ENCODE measurements around the gene GPC6.

The GPC6 gene

GRCh38 chr13:94390881-94391280 is 1164.3 kb downstream of the GPC6 start:
- no peaks in the 10 kb centered on the region for H3K27me3 ChIP-seq (replicated peaks)

GRCh38 chr13:94394723-94395122 is 1168.1 kb downstream of the GPC6 start:
- TF ChIP-seq, protein P1, sequence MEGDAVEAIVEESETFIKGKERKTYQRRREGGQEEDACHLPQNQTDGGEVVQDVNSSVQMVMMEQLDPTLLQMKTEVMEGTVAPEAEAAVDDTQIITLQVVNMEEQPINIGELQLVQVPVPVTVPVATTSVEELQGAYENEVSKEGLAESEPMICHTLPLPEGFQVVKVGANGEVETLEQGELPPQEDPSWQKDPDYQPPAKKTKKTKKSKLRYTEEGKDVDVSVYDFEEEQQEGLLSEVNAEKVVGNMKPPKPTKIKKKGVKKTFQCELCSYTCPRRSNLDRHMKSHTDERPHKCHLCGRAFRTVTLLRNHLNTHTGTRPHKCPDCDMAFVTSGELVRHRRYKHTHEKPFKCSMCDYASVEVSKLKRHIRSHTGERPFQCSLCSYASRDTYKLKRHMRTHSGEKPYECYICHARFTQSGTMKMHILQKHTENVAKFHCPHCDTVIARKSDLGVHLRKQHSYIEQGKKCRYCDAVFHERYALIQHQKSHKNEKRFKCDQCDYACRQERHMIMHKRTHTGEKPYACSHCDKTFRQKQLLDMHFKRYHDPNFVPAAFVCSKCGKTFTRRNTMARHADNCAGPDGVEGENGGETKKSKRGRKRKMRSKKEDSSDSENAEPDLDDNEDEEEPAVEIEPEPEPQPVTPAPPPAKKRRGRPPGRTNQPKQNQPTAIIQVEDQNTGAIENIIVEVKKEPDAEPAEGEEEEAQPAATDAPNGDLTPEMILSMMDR (IDR thresholded peaks at IDR 0.05; ENCODE audit: low read depth, low read length, missing control alignments), result no peak
- no peak for DNase-seq
- Histone ChIP-seq H3K27me3 (replicated peaks) (no peaks in the 10 kb centered on the region), H3K27ac (no peak overlapping the region), H3K36me3 (replicated peaks) (no peaks in the 10 kb centered on the region), H3K4me3 (ENCODE audit: low read depth, low read length) (no peak overlapping the region)
- in situ Hi-C loops (cut with HindIII; ENCODE audit: low pct_ligation_motif_present, low sequenced_read_pairs), result no loop called here

More at GRCh38 chr13:94390881-94391280, 1164.3 kb downstream of the GPC6 start:
- Histone ChIP-seq H3K4me3 (ENCODE audit: low read depth, low read length) (no peak overlapping the region), H3K36me3 (replicated peaks) (no peaks in the 10 kb centered on the region), H3K27ac (no peak overlapping the region)
- in situ Hi-C loops (cut with HindIII; ENCODE audit: low pct_ligation_motif_present, low sequenced_read_pairs), result no loop called here
- TF ChIP-seq, protein P1 (IDR thresholded peaks at IDR 0.05; ENCODE audit: low read depth, low read length, missing control alignments), result no peak
- no peak for DNase-seq

- in situ Hi-C loops (cut with HindIII; ENCODE audit: low pct_ligation_motif_present, low sequenced_read_pairs), result no loop called here
- DNase-seq, result no peak
- H3K27me3 ChIP-seq (replicated peaks), result no peaks in the 10 kb centered on the region
These were observed 1169.3 kb downstream of the GPC6 start for GRCh38 chr13:94395860-94396259.

DNA sequence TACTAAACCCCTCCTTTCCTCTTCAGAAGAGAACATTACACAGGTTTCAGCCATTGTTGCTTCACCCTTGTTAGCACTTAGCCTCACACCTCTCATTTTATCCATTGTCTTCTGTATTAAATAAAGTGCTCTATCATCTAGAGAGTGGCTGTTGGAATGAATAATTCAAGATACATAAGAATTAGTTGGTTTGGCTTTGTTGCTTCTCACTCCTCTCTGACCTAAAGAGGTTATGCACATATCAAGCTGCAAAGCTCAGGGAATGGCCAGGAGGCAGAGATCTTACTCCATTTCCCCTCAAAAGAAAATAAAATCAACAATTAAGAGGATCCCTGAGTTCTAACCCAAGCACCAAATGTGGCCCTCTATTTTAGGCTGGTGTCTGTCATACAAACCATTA is 1173.2 kb downstream of the GPC6 start:
- no peak overlapping the region for H3K4me3 ChIP-seq (ENCODE audit: low read depth, low read length)
- H3K36me3 ChIP-seq (replicated peaks), result no peaks in the 10 kb centered on the region
- H3K27ac ChIP-seq, result no peak overlapping the region
- TF ChIP-seq, protein P1 (IDR thresholded peaks at IDR 0.05; ENCODE audit: low read depth, low read length, missing control alignments), result no peak
- H3K27me3 ChIP-seq (replicated peaks), result no peaks in the 10 kb centered on the region
- DNase-seq, result no peak
- in situ Hi-C loops (cut with HindIII; ENCODE audit: low pct_ligation_motif_present, low sequenced_read_pairs), result no loop called here

More at GRCh38 chr13:94395860-94396259, 1169.3 kb downstream of the GPC6 start:
- TF ChIP-seq, protein P1 (IDR thresholded peaks at IDR 0.05; ENCODE audit: low read depth, low read length, missing control alignments), result no peak
- no peak overlapping the region for H3K27ac ChIP-seq
- H3K36me3 ChIP-seq (replicated peaks), result no peaks in the 10 kb centered on the region
- H3K4me3 ChIP-seq (ENCODE audit: low read depth, low read length), result no peak overlapping the region

- DNase-seq, result no peak
- no peaks in the 10 kb centered on the region for H3K36me3 ChIP-seq (replicated peaks)
- H3K4me3 ChIP-seq (ENCODE audit: low read depth, low read length), result no peak overlapping the region
- in situ Hi-C loops (cut with HindIII; ENCODE audit: low pct_ligation_motif_present, low sequenced_read_pairs), result no loop called here
- no peak overlapping the region for H3K27ac ChIP-seq
- H3K27me3 ChIP-seq (replicated peaks), result no peaks in the 10 kb centered on the region
- TF ChIP-seq, protein P1 (IDR thresholded peaks at IDR 0.05; ENCODE audit: low read depth, low read length, missing control alignments), result no peak
These were observed 1174.3 kb downstream of the GPC6 start for GRCh38 chr13:94400874-94401273.

GRCh38 chr13:94408314-94409036 is 1181.9 kb downstream of the GPC6 start:
- Histone ChIP-seq H3K4me3 (ENCODE audit: low read depth, low read length) (no peak overlapping the region), H3K27me3 (replicated peaks) (no peaks in the 10 kb centered on the region), H3K27ac (no peak overlapping the region), H3K36me3 (replicated peaks) (no peaks in the 10 kb centered on the region)
- TF ChIP-seq, protein P1 (IDR thresholded peaks at IDR 0.05; ENCODE audit: low read depth, low read length, missing control alignments), result no peak
- DNase-seq, result no peak
- in situ Hi-C loops (cut with HindIII; ENCODE audit: low pct_ligation_motif_present, low sequenced_read_pairs), result no loop called here

All from brain microvascular endothelial cell (primary cell).